ENCODE measurements around the gene NDUFA3.

The NDUFA3 gene

DNA sequence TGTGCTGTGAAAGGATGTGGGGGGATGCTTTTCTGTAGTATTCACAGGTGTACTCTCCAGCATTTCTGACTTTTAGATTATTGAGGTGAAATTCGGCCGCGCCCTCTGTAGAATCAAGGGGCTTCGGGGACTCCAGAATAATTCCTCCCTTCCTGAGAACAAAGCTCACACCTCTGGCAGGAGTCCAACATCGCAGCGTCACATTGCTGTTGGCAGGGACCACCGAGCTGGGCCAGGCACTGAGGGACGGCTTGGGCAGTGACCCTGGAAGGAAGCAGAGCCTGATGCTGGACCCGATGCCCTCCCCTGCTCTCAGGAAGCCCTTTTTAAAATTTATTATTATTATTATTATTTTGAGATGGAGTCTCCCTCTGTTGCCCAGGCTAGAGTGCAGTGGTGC is 27.8 kb upstream of the NDUFA3 start:
- TF ChIP-seq POLR2AphosphoS5 (IDR thresholded peaks at IDR 0.05; ENCODE audit: low read depth, low read length) (no peak), REST (IDR thresholded peaks at IDR 0.05; ENCODE audit: insufficient read depth in 1 of 2, low read depth in 2 of 2, low read length in 2 of 2) (no peak), SIN3A (IDR thresholded peaks at IDR 0.05; ENCODE audit: borderline replicate concordance, insufficient read depth, low read length) (no peak), FOXP2 (optimal IDR thresholded peaks at IDR 0.05; ENCODE audit: borderline replicate concordance, extremely low read depth, extremely low read length, insufficient read depth) (no peak), TAF1 (IDR thresholded peaks at IDR 0.05; ENCODE audit: borderline replicate concordance, insufficient read depth, low read length) (no peak)

GRCh38 chr19:54077334-54077733 is 25.3 kb upstream of the NDUFA3 start:
- no peak for TF ChIP-seq SIN3A (IDR thresholded peaks at IDR 0.05; ENCODE audit: borderline replicate concordance, insufficient read depth, low read length)
- TF ChIP-seq POLR2AphosphoS5 (IDR thresholded peaks at IDR 0.05; ENCODE audit: low read depth, low read length), result no peak
- no peak for TF ChIP-seq REST (IDR thresholded peaks at IDR 0.05; ENCODE audit: insufficient read depth in 1 of 2, low read depth in 2 of 2, low read length in 2 of 2)
- TF ChIP-seq TAF1 (IDR thresholded peaks at IDR 0.05; ENCODE audit: borderline replicate concordance, insufficient read depth, low read length), result no peak
- no peak for TF ChIP-seq FOXP2 (optimal IDR thresholded peaks at IDR 0.05; ENCODE audit: borderline replicate concordance, extremely low read depth, extremely low read length, insufficient read depth)

DNA sequence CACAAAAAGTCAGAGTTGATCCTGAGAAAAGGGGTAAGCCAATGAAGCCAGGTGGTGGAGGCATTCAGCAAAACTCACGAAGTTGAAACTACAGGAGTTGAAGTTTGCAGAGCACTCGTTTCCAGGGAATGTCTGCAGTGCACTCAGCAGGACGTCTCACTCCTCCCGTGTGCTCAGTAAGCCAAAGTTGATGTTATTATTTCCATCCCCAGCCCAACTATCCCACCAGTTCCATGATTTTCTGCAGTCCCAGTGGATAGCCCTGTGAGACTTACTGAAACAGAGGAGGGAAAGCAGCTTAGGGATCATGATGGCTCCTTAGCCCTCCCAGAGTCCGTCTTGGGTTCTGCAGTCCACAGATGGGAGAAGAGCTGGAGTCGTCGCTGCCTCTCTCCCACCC is 21.6 kb upstream of the NDUFA3 start, which contains the start of gene TARM1:
Gene TARM1, minus strand, starts transcription at position 334 of the 400 bp plus-strand sequence. Its CDS starts 25 bp downstream, at position 309.
- TF ChIP-seq REST (IDR thresholded peaks at IDR 0.05; ENCODE audit: insufficient read depth in 1 of 2, low read depth in 2 of 2, low read length in 2 of 2), result no peak
- no peak for TF ChIP-seq SIN3A (IDR thresholded peaks at IDR 0.05; ENCODE audit: borderline replicate concordance, insufficient read depth, low read length)
- TF ChIP-seq TAF1 (IDR thresholded peaks at IDR 0.05; ENCODE audit: borderline replicate concordance, insufficient read depth, low read length), result no peak
- no peak for TF ChIP-seq POLR2AphosphoS5 (IDR thresholded peaks at IDR 0.05; ENCODE audit: low read depth, low read length)
- TF ChIP-seq FOXP2 (optimal IDR thresholded peaks at IDR 0.05; ENCODE audit: borderline replicate concordance, extremely low read depth, extremely low read length, insufficient read depth), result no peak

GRCh38 chr19:54084410-54084809 is 18.2 kb upstream of the NDUFA3 start:
- no peak for TF ChIP-seq TAF1 (IDR thresholded peaks at IDR 0.05; ENCODE audit: borderline replicate concordance, insufficient read depth, low read length)
- no peak for TF ChIP-seq SIN3A (IDR thresholded peaks at IDR 0.05; ENCODE audit: borderline replicate concordance, insufficient read depth, low read length)
- TF ChIP-seq REST (IDR thresholded peaks at IDR 0.05; ENCODE audit: insufficient read depth in 1 of 2, low read depth in 2 of 2, low read length in 2 of 2), result no peak

- TF ChIP-seq REST (IDR thresholded peaks at IDR 0.05; ENCODE audit: insufficient read depth in 1 of 2, low read depth in 2 of 2, low read length in 2 of 2), result no peak
- no peak for TF ChIP-seq SIN3A (IDR thresholded peaks at IDR 0.05; ENCODE audit: borderline replicate concordance, insufficient read depth, low read length)
- no peak for TF ChIP-seq TAF1 (IDR thresholded peaks at IDR 0.05; ENCODE audit: borderline replicate concordance, insufficient read depth, low read length)
- no peak for TF ChIP-seq POLR2AphosphoS5 (IDR thresholded peaks at IDR 0.05; ENCODE audit: low read depth, low read length)
- no peak for TF ChIP-seq FOXP2 (optimal IDR thresholded peaks at IDR 0.05; ENCODE audit: borderline replicate concordance, extremely low read depth, extremely low read length, insufficient read depth)
Measured at GRCh38 chr19:54094426-54095000, 8.1 kb upstream of the NDUFA3 start.

Data from PFSK-1 (cell line).